22Rv1 (cell line): ENCODE data around the gene NAA10.

Experiments used
- H3K27ac ChIP-seq: fragments of 450-650 bp; 2 replicates; pipeline ENCODE4 v1.5.1; 2017
- CTCF ChIP-seq: fragments of 450-650 bp; IDR thresholded peaks from 2 replicates; pipeline ENCODE4 v1.5.1; 2017; ENCODE audit warnings: mild to moderate bottlenecking
- ZFX ChIP-seq: fragments of 450-650 bp; IDR thresholded peaks from 2 replicates; pipeline ENCODE4 v1.6.1; 2017; ENCODE audit warnings: antibody characterized with exemption, borderline replicate concordance

NAA10 gene

GRCh38 chrX:153925387-153925738 is 9.5 kb downstream of the NAA10 start:
- H3K27ac ChIP-seq: no peak overlapping the region
- TF ChIP-seq CTCF (no peak), ZFX (no peak)

GRCh38 chrX:153924149-153924861 is 10.5 kb downstream of the NAA10 start:
- no peak overlapping the region for H3K27ac ChIP-seq
- TF ChIP-seq CTCF: 0 out of 2 replicates have a peak, but pooled peaks have one; percentile 8
- TF ChIP-seq ZFX: no peak

GRCh38 chrX:153922932-153923857 is 11.6 kb downstream of the NAA10 start:
- TF ChIP-seq ZFX (no peak), CTCF (peak; percentile 71)
- H3K27ac ChIP-seq: no peak overlapping the region

GRCh38 chrX:153921511-153922446 is 13.1 kb downstream of the NAA10 start:
- H3K27ac ChIP-seq: no peak overlapping the region
- no peak for TF ChIP-seq ZFX
- no peak for TF ChIP-seq CTCF

- TF ChIP-seq ZFX (no peak), CTCF (no peak)
- no peak overlapping the region for H3K27ac ChIP-seq
Observed at GRCh38 chrX:153921070-153921469, 13.8 kb downstream of the NAA10 start.

- no peak overlapping the region for H3K27ac ChIP-seq
- TF ChIP-seq ZFX (no peak), CTCF (no peak)
Observed at GRCh38 chrX:153920546-153920945, 14.3 kb downstream of the NAA10 start.
